ENCODE results near the gene ZDHHC7.

DNA sequence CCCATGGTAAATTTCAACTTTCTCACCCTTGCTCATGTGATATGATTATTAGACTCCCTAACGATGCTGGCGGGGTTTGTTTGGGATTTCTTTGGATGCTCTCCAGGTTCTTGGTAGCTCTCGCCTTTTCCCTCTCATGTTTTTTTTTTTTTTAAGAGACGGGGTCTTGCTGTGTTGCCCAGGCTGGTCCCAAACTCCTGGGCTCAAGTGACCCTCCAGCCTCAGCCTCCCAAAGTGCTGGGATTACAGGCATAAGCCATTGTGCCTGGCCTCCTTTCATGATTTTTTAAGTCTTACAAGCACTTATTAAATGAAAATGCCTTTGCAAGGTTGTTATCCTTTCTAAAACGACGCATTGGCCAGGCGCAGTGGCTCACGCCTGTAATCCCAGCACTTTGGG, 40.3 kb upstream of the ZDHHC7 start:
- TF ChIP-seq POLR2AphosphoS5 (IDR thresholded peaks at IDR 0.05; ENCODE audit: low read depth, low read length), result no peak
- TF ChIP-seq POLR2A (IDR thresholded peaks at IDR 0.05; ENCODE audit: control extremely low read depth in 1 of 2, low read depth in 2 of 2, low read length in 2 of 2), result no peak
- TF ChIP-seq CREB1 (IDR thresholded peaks at IDR 0.05), result no peak

Data from H1 (cell line).